SIG-M5 (cell line): ENCODE data around the gene RTKN.
A peak's percentile ranks its signal among the peaks of the same experiment; 100 is the strongest.

Source experiments
- DNase-seq: peaks from one replicate; lab custom pipeline; 2025; lab: John Stamatoyannopoulos, UW

Gene RTKN

GRCh38 chr2:74415762-74416395 lies 25.9 kb downstream of the RTKN start:
- DNase-seq, result no peak

GRCh38 chr2:74414881-74415761 lies 26.6 kb downstream of the RTKN start:
- DNase-seq, result no peak

- DNase-seq, result no peak
Measured at GRCh38 chr2:74414441-74414840, 27.3 kb downstream of the RTKN start.

- no peak for DNase-seq
Measured at GRCh38 chr2:74413001-74413698, 28.6 kb downstream of the RTKN start.

GRCh38 chr2:74407682-74408081 lies 34.1 kb downstream of the RTKN start:
- DNase-seq, result no peak

GRCh38 chr2:74406035-74406434 lies 35.7 kb downstream of the RTKN start:
- DNase-seq, result no peak

- DNase-seq, result no peak
Measured at GRCh38 chr2:74401891-74402290, 39.8 kb downstream of the RTKN start.

GRCh38 chr2:74399785-74400184 lies 42.0 kb downstream of the RTKN start:
- no peak for DNase-seq

GRCh38 chr2:74396149-74396548 lies 45.6 kb downstream of the RTKN start:
- no peak for DNase-seq

GRCh38 chr2:74393525-74393924 lies 48.2 kb downstream of the RTKN start:
- DNase-seq, result no peak

- no peak for DNase-seq
Measured at GRCh38 chr2:74392449-74392743, 49.3 kb downstream of the RTKN start.

- DNase-seq, result peak; percentile 46
Measured at GRCh38 chr2:74391580-74392448, 49.9 kb downstream of the RTKN start.

GRCh38 chr2:74391209-74391579 lies 50.5 kb downstream of the RTKN start:
- DNase-seq, result no peak

GRCh38 chr2:74390606-74391005 lies 51.1 kb downstream of the RTKN start:
- DNase-seq, result no peak

- no peak for DNase-seq
Measured at GRCh38 chr2:74387346-74387745, 54.4 kb downstream of the RTKN start.

GRCh38 chr2:74385396-74385795 lies 56.3 kb downstream of the RTKN start:
- no peak for DNase-seq

GRCh38 chr2:74384051-74384450 lies 57.7 kb downstream of the RTKN start:
- no peak for DNase-seq

- no peak for DNase-seq
Measured at GRCh38 chr2:74383254-74383653, 58.5 kb downstream of the RTKN start.

- DNase-seq, result no peak
Measured at GRCh38 chr2:74381751-74382150, 60.0 kb downstream of the RTKN start.

- DNase-seq, result no peak
Measured at GRCh38 chr2:74379851-74380789, 61.6 kb downstream of the RTKN start, which contains the start of gene DCTN1. TSS of gene DCTN1 (minus strand) at chr2:74380311. CDS start at chr2:74380037, 274 bp downstream.

- DNase-seq, result no peak
Measured at GRCh38 chr2:74378007-74378406, 63.7 kb downstream of the RTKN start.
